Ecto neural progenitor cell (in vitro differentiated cells): ENCODE data around the gene DMBX1.
A peak's percentile ranks its signal among the peaks of the same experiment; 100 is the strongest.

Source experiments
- DNase-seq: peaks from one replicate; pipeline ENCODE4 v3.0.0-alpha.2; 2018; ENCODE audit warnings: low spot score

DMBX1 gene

DNA sequence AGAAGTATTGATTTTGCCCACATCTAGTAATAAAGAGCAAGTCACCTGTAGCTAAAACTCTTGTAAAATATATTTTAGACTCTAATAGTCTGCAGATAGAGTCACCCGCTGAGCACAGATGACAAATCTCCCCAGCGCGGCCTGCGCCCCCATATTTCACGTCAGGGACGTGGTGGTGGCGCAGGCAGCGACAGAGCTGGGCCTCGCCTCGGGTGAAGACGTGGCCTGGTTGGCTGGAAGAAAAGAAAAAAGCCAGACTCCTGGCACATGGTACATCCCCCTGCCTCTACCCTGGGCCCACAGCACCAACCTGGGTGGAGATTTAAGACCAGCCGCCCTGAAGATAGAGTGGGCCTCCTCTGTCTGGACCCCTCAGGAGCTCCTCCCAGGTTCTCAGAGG lies 6.0 kb upstream of the DMBX1 start:
- DNase-seq, result no peak

DNA sequence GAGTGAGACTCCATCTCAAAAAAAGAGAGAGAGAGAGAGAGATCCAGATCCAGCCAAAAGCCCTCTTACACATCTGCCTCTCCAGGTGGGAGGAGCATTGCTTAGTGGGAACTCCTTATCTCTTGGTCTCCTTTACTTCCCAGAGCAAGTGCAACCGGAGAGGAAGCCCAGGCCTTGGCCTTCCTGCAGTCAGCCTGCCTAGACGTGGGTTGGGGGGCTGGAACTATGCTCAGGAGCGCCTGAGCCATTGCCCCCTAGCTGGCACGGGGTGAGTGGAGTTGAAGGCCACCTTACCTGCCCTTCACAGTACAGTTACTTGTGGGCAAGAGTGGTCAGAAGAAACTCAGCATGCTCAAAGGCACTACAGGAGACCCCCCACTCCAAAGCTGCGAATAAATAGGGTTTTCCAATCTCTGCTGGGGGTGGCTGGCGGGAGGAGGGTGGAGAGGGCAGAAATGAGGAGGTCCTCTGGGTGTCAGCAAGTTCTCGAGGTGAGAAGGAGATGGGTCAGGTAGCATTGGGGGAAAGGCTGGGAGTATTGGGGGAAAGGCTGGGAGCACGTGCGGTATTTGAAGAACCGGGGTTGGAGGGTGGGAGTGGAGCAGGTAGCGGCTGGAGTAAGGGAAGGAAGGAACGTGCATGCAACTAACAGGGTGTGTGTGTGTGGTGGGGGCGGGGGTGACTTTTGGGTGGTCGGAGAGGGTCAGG lies 4.7 kb upstream of the DMBX1 start:
- no peak for DNase-seq

DNA sequence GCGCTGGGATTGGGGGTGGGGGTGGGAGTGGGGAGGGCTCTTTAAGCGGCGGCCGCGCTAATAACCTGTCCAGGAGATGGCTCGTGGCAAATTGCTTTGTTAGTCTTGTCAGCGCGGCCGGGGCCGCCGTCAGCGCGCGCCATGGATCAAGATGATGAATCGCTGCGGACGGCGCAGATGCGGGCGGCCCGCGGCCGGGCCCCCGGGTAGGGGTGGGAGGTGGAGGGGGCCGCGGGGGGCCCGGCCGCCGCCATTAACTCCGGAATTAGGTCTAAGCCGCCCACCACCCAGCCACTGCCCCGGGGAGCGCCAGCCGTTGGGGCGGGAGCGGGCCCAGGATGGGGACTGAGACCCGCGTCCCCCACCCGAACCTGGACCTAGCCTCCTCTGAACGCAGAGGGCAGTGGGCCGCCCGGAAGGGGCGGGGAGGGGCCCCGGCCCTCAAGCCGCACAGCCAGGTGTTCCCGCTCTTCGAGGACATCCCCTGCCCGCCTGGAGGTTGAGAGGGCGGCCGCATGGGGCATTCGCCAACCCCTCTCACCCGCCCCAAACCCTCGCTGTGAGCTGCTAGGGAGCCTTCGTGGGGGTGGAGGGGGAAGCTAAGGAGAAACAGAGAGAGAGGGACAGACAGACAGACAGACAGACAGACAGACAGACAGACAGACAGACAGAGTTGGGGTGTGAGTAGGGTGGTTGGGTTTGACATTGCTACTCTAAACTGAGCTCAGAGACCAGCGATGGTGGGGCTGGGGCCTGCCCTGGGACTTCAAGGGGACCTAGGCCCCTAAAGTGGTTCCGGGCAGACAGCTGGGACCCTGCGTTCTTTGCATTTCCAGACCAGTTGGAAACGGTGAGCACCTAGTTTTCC lies 3.8 kb upstream of the DMBX1 start:
- peak; percentile 62 for DNase-seq

DNA sequence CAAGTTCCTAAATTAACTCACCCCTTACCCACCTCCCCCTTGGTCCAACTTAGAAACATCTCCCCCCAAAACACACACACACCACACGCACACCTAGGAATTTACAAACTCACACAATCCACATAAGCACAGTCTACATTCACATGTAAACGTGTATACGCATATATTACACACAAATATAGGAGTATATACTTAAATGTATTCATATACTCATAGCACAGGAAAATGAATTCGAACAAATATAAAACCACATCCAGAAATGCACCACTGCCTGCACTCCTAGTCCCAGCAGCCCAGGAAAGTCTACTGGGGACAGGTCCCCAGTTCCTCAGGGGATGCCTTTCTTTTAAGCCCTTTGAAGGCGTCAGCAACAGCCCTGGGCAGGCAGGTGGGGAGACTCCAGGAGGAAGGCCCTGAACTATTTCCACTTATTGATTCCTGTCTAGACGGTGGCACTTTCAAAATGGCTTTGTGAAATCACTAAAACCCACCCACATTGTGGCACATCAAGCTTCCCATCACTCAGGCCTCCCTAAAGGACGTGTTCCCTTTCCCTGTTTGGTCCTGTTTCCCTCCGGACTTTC lies 3.1 kb upstream of the DMBX1 start:
- DNase-seq, result no peak

DNA sequence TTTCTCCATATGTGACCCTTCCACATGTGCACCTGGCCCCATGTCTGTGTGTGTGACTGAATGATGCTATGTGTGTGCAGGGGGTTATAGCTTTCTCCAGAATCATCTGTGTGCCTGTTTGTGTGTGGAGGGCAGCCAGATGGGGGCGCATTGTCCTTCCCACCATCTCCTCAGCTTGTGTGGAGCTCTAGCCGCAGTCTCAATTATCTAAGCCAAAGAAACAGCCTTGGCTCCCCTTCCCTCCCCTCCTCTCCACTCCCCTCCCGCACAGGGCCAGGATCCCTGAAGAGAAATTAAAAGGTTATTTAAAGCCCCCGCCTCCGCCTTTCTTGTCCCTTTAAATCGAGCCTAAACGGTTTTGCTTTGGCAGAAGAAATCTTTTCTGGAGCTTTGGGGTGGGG lies 1.8 kb upstream of the DMBX1 start:
- peak; percentile 82 for DNase-seq

DNA sequence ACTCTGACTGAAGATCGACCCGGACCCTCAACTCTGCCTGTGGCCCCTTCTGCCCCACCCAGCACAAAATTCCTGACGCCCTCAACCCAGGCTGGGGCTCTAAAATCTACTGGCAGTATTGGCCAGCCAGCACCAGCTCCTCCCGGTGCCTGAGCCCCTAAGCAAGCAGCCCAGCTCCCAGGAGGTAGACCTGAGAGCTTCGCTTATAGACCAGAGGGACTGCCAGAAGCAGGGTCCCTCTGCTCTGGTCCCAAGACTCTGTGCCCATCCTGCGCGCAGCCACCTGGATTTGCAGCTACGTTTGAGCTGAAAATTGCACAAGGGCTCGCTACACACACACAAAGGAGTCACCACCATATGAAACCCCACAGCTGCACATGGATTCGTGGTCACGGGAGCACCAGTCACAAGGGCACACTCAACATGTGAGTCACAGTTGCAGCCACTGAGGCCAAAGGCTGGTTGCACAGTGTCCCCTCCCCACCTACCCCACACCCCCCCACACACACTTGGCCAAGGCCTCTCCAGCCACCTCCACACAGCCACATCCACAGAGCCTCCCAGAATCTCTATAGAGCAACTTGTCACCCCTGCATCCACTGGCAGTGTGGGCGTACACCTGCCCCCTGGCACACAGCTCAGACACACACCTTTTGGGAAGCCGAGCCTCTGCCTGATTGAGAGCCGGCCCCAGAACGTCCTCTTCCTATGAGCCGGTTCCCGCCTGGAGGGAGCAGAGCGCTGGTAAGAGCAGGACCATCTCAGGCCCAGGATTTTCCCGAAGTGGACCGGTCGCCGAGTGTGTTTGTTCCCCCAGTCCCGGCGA lies 1.1 kb upstream of the DMBX1 start:
- DNase-seq, result peak; percentile 74

DNA sequence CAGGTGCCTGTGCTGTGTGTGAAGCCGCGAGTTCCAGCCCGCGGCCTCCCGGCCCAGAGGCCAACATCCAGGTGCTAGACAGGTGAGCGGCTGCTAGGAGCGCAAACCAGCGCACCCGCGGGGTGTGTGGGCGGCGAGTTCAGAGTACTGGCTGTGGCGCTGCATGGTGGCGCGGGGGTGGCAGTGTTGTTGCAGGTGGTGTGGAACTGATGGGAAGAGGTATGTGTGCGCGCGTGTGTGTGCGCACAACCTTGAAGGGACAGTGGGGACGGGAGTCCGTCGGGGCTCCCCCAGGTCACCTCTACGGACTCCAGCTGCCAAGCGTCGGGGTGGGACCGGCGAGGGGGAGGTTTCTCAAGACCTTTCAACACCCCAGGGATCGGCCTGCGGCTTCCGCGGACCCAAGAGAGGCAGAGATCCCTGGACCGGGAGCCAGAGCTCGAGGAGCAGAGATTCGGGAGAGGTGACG lies 433 bp upstream of the DMBX1 start:
- DNase-seq, result peak; percentile 75

DNA sequence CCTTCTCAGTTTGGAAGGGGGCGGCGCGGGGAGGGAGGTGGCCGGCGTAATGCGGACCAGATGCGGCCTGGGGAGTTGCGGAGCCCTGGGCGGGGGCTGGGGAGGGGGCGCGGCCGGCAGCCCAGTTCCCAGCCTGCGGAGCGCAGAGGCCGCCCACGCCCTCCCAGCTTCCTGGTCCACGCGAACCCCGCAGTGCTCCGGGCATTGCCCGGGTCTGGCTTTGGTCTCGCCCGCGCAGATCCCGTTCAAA lies 695 bp downstream of the DMBX1 start:
- peak; percentile 60 for DNase-seq

DNA sequence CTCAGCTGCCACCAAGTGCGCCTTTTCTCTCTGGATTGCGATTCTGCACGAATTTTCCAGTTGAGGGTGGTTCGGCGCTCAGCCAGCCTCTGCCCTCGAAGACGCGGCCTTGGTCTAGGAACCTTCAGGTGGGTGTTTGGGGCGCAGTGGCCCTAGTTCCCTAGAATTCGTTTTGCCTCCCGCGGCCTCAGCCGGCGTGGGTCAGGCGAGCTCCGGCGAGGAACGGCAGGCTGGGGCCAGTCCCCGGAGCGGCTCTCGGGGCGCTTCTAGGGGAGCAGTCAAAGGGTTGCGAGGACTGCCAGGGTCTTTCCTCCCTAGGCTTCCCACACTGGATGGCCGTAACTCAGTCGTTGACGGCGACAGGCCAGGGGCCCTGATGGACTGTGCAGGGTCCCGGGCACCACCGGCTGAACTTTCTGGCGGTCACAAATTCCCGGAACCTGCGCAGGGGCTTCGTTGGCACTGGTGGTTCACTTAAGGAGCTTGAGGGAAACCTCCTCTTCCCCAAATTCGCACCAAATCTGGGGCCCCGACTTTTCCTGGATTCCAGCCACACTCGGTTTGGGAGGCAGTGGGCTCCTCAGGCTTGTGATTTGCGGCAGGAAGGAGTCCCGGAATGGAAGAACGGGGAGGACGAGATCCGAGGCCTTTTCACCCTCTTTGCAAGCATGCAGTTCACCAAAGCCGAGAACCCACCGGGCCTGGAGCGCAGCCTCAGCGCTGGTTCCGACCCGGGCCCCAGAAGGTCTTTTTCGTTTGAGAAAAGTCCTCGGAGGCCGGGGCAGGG lies 1.2 kb downstream of the DMBX1 start:
- no peak for DNase-seq

DNA sequence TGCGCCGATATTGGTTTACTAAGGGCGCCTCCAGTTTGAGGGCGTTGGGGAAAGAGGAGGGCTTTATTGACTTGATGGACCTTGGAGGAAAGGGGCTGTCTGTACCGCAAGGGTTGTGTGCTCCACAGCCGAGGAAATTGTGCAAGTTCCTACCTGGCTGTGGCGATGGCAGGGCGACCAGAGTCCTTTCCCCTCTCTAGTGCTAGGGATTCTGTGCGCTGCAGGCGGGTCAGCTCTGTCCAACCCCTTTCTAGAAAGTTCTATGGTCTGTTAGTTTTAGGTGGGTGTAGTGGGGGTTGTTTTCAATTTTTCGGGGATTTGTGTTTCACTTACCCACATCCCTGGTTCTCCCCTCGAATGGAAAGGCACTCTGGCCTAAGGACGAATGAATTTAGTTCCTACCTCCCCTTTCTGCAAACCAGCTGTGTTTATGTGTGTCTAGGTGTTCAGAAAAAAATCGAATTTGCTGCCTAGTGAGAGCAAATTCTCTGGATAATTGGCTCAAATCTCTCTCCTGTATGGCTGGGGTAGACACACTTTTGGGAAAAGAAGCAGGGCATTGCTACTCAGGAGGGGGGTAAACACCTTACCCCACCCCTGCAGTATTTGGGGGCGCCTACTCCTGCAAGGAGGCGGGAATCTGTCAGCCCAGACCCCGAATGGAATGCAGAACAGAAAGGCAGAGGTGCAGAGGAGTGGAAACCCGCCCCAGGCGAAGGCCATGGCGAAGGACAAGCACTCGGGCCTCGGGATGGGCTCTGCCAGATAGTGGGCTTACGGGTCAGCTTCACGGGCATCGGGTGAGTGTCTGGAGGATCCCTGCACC lies 2.0 kb downstream of the DMBX1 start:
- DNase-seq, result no peak

DNA sequence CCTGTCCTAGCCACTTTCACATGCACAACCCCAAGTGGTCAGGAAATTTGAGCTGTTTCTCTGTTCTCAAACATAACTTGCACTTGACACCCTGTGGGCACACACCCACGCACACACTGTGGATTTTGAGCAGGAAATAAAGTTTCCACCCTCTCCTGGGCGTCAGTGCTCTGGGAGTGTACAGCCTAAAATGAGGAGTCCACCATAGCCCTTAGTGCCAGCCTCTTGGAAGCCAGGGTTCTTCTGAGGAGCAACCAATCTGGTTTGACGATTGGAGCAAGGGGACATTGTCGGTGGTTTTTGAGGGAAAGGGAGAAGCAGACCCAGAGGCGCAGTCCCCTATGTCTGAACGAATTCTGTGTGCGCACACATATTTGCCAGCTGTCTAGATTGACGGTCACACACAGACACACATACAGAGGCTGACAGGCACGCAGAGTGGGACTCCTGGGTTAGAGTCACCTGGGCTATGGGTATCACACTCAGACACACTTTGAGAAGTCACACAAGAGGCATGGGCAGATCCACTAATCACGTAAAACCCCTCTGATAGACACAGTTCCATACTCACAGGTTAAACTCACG lies 2.7 kb downstream of the DMBX1 start:
- DNase-seq, result no peak

DNA sequence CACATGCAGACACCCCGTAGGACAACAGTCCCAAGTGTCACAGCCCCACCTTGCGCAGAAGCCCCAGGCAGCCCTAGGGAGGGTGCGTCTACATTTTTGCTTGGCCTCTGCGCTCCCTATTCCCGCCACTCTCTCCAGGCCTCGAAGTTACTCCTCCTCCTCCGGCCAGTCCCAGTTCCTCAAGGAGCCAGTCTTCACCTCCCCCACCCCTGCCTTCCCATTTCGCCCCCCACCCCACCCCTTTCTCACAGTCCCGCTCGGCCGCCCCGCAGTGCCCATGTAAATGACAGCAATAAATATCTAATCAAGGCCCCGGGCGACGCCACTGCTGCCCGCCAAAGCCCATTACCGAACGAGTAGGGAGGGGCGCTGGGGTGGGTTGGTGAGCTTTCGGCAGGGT lies 3.2 kb downstream of the DMBX1 start:
- DNase-seq, result no peak

DNA sequence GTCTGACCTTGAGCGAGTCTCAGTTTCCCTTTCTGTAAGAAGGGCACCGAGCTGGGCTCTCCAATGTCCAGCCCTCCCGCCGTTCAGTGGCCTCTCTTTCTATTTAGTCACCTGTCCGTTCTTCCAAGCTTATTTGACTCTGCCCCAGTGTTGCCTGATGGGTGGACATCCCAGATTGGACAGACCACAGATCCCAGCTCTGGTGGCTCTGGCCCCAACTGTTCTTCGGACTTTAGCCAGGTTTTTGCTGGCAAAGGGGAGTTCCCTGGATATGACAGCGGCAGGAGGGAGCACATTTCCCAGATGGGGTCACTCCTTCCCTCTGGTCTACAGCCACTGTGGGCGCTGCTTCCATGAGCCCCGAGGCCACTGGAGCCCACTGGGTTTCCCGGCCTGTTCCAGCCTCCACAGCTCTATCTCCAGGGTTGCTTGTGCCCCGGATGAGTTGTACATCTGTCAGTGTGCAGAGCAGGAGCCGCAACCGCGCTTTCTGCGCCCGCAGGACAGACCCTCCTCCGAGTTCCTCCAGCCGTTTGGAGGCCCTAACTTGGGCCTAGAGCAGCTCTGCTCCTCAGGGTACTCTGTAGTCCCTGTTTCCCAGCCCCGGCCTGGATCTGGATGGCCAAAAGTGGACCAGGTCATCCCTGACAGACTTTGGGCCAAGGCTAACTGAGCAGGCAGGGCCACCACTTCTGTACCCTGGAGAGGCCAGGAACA lies 3.8 kb downstream of the DMBX1 start:
- DNase-seq, result no peak

DNA sequence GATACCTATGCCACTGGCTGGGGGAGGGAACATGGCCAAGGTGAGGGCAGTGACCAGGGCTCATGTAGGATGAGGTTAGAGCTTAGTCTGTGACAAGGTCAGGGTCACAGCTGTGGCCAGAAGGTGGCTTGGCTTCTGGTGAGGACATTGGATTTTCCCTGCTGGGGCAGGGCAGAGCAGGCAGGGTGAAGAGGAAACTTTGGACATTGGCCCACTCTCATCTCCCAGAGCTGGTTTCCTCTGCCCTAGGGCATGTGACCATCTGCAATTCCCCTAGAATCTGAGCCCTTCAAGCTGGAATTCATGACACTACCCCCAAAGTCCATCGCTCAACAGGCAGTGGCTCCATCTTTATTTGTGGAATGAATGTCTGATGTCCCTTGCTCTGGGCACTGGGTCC lies 5.3 kb downstream of the DMBX1 start:
- DNase-seq, result no peak

DNA sequence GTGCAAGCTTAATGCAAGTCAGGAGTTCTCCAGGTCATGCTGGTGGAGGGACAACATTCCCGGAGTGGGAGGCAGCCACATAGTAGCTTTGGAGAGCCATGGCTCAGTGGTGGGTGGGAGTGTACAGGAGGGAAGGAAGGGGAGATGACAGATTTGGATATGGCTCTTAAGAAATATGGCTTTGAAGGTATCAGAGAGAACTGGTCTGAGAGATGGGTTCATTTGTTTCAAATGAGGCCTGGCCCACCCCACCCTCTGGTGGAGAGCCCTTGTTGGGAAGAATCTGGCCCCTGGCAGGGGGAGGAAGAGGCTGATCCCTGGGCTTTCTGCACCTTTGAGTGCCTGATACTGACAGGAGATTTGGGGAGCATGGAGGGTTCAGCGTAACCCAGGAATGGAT lies 6.1 kb downstream of the DMBX1 start:
- no peak for DNase-seq

DNA sequence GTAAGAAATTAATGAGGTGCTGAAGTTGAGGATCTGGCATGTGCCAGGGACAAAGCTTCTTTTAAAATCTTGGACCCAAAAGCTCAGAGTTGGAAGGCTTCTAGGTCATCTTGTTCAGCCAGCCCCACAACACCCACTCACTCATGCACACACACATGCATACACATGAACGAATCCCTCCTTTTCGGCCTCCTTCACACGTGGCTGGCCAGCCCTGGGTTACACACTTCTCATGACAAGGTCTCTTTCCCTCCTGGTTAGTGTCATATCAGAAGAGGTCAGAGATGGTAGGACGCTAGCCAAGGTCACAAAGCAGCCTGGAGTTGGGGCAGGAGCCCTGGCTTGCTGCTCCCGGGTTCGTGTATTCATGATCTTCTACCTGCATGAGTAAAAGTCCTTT lies 6.9 kb downstream of the DMBX1 start:
- DNase-seq, result no peak

DNA sequence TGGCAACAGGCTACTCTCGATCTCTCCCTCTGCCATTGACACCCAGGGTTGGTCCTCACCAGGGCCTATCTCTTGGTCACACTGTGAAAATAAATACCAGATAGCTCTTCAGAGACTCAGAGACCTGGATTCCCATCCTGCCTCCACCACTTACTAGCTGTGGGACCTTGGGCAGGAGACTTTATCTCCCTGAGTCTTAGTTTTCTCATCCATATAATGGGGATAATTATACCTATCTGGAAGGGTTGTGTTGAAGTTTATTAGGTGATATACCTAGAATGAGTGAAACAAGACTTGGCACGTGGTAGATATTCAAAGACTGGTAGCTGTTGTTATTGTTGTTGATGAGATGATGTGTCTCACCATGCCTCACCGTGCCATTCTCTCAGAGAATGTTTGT lies 7.4 kb downstream of the DMBX1 start:
- no peak for DNase-seq

DNA sequence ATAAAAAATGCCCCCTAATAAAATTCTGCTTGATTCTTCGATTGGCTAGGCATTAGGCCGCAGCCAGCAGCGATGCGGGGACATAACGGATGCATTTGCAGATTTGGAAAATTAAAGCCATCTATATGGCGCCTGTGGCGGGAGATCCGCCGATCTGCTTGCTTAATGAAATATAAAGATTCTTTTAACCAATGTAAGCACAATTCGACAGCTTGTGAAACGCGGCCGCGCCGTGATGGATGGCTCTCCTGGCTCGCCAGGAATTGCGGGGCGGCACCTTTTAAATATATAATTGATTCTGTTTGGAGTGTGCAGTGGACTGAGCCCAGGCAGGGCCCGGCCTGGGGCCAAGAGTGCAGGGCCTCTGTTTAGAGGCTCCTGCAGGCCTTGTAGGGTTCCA lies 8.0 kb downstream of the DMBX1 start:
- no peak for DNase-seq

DNA sequence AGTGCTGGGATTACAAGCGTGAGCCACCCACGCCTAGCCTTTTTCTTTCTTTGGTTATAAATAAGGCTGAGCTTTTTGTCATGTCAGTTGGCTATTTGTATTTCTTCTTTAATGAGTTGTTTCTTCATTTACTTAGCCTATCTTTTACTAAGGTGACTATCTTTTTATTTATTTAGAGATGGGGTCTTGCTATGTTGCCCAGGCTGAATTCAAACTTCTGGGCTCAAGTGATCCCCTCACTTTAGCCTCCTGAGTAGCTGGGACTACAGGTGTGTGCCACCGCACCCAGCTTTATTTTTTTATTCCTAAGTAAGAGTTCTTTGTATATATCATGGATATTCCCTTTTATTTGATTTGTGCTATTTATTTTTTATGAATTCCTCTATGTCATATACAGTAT lies 11.9 kb downstream of the DMBX1 start:
- DNase-seq, result no peak

DNA sequence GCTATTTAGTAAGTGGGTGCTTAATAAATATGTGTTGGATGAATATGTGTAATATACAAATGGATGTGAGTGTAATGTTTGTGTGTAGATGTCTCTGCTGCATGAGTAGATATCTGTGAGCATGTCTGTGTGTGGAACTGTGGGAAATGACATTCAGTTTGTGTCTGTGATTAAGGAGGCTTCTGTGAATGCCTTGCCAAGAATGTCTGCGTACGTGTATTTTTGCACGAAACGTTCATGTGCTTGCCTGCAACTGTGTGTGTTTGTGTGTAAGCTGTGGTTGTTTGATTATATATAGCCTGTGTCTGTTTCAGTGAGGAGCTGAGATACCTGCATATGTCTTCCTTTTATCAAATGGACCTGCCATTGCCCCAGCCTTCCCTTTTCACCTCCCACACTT lies 13.8 kb downstream of the DMBX1 start:
- DNase-seq, result no peak
